Measurements from ENCODE around the gene STK32A. TPM values are rescaled to one million over a fixed set of nuclear protein-coding genes. Genes with fewer than 3 reads are reported as not detected.
A peak's percentile ranks its signal among the peaks of the same experiment; 100 is the strongest.

Gene STK32A
- total RNA-seq, 1 experiment from 2014 or later: 0.77 TPM

- peak; percentile 42 for DNase-seq (ENCODE audit: low spot score)
These were observed 157.0 kb downstream of the STK32A start for GRCh38 chr5:147391781-147392180.

GRCh38 chr5:147393874-147394672, 159.2 kb downstream of the STK32A start:
- DNase-seq (ENCODE audit: low spot score): no peak

- DNase-seq (ENCODE audit: low spot score): no peak
These were observed 161.4 kb downstream of the STK32A start for GRCh38 chr5:147396070-147396823.

GRCh38 chr5:147397616-147398015, 162.8 kb downstream of the STK32A start:
- DNase-seq (ENCODE audit: low spot score): no peak

- no peak for DNase-seq (ENCODE audit: low spot score)
These were observed 164.0 kb downstream of the STK32A start for GRCh38 chr5:147398860-147399259.

GRCh38 chr5:147400126-147400809, 165.4 kb downstream of the STK32A start:
- no peak for DNase-seq (ENCODE audit: low spot score)

GRCh38 chr5:147400881-147401280, 166.1 kb downstream of the STK32A start:
- no peak for DNase-seq (ENCODE audit: low spot score)

GRCh38 chr5:147403651-147404640, 169.1 kb downstream of the STK32A start:
- DNase-seq (ENCODE audit: low spot score): peak; percentile 90

GRCh38 chr5:147404706-147405105, 169.9 kb downstream of the STK32A start:
- DNase-seq (ENCODE audit: low spot score): no peak

- no peak for DNase-seq (ENCODE audit: low spot score)
These were observed 171.8 kb downstream of the STK32A start for GRCh38 chr5:147406636-147407035.

GRCh38 chr5:147407094-147407681, 172.4 kb downstream of the STK32A start:
- no peak for DNase-seq (ENCODE audit: low spot score)

- DNase-seq (ENCODE audit: low spot score): no peak
These were observed 174.2 kb downstream of the STK32A start for GRCh38 chr5:147408980-147409379.

GRCh38 chr5:147410496-147411358, 175.9 kb downstream of the STK32A start:
- DNase-seq (ENCODE audit: low spot score): no peak

- no peak for DNase-seq (ENCODE audit: low spot score)
These were observed 176.8 kb downstream of the STK32A start for GRCh38 chr5:147411359-147412319.

- DNase-seq (ENCODE audit: low spot score): no peak
These were observed 177.7 kb downstream of the STK32A start for GRCh38 chr5:147412561-147412960.

GRCh38 chr5:147413266-147413665, 178.4 kb downstream of the STK32A start:
- DNase-seq (ENCODE audit: low spot score): no peak

GRCh38 chr5:147415651-147416050, 180.8 kb downstream of the STK32A start:
- no peak for DNase-seq (ENCODE audit: low spot score)

- DNase-seq (ENCODE audit: low spot score): no peak
These were observed 182.4 kb downstream of the STK32A start for GRCh38 chr5:147417135-147417813.

Measured in H4 (cell line).